COLO829 (cell line): ENCODE data around the gene HAUS7.
"Not testable (repeated sequence)": the region's sequence is repeated elsewhere in the genome, so short reads cannot be mapped to it uniquely, and the experiment has no call there.

Experiments
- DNase-seq: peaks from one replicate; pipeline ENCODE4 v3.0.0; 2012; ENCODE audit warnings: low spot score

The HAUS7 gene

GRCh38 chrX:153408871-153409351 lies 61.5 kb downstream of the HAUS7 start:
- DNase-seq: no peak

- DNase-seq: no peak
Measured at GRCh38 chrX:153408221-153408721, 62.1 kb downstream of the HAUS7 start.

GRCh38 chrX:153407736-153408135 lies 62.6 kb downstream of the HAUS7 start:
- DNase-seq: no peak

- DNase-seq: no peak
Measured at GRCh38 chrX:153406903-153407302, 63.5 kb downstream of the HAUS7 start.

- no peak for DNase-seq
Measured at GRCh38 chrX:153406011-153406410, 64.4 kb downstream of the HAUS7 start.

GRCh38 chrX:153405426-153405825 lies 65.0 kb downstream of the HAUS7 start:
- DNase-seq: no peak

- not testable (repeated sequence) for DNase-seq
Measured at GRCh38 chrX:153404333-153404732, 66.0 kb downstream of the HAUS7 start.

GRCh38 chrX:153401133-153401764 lies 69.1 kb downstream of the HAUS7 start, which contains the start of gene PNMA6E:
PNMA6E (minus strand) TSS chrX:153401350; CDS start chrX:153398849, 2,501 bp downstream.
- no peak for DNase-seq

- DNase-seq: peak; percentile 59
Measured at GRCh38 chrX:153400146-153401132, 69.9 kb downstream of the HAUS7 start.

- no peak for DNase-seq
Measured at GRCh38 chrX:153398275-153398960, 72.0 kb downstream of the HAUS7 start.
